Measurements from ENCODE around the gene SMAP1. TPM values are rescaled to one million over a fixed set of nuclear protein-coding genes. Genes with fewer than 3 reads are reported as not detected.
A peak's percentile ranks its signal among the peaks of the same experiment; 100 is the strongest.

The SMAP1 gene
- total RNA-seq, 4 donors from 2014 or later, result 24.1 to 35.5 (median 30.9) TPM

DNA sequence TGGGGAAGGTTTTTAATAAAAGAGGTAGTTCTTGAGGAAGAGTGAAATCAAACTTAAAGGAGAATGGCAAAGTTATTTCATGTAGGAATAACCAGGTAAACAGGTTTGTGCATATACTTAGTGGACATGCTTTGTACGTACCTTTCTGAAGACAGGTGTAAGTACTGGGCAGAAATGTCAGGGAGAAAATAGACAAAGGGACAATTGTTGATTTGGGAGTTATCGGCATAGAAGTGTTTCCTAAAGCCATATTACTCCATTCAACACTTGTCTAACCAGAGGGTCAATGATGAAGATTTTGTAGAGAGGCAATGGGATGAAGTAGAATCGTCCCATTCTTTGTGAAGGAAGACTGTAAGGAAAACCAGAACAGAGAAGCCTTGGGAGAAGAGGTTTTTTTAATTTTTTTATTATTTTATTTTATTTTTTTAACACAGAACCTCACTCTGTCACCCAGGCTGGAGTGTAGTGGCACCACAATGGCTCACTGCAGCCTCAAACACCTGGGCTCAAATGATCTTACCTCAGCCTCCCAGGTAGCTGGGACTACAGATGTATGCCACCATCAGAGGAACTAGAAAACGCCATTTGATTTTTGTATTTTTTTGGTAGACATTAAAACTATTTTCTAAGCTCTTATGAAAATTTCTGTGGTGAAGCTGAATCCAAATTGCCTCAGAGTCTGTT is 18.0 kb downstream of the SMAP1 start:
- Histone ChIP-seq H3K27me3 (no peaks in the 10 kb centered on the region), H3K36me3 (no peaks in the 10 kb centered on the region), H3K9me3 (no peaks in the 10 kb centered on the region), H3K27ac (no peak overlapping the region), H3K4me1 (peaks cover 0 to 26% (median 9%) of the 10 kb centered on the region in 3 donors), H3K4me3 (no peak overlapping the region)
- WGBS, 2 donors (ENCODE audit: low coverage in 1 of 2), result 74 to 85% methylated on average over 4 of the region's 4 CpGs
- TF ChIP-seq POLR2AphosphoS5 (IDR thresholded peaks at IDR 0.05) (no peak), EP300 (IDR thresholded peaks at IDR 0.05) (no peak), POLR2A (IDR thresholded peaks at IDR 0.05) (no peak)
- TF ChIP-seq, protein P1, sequence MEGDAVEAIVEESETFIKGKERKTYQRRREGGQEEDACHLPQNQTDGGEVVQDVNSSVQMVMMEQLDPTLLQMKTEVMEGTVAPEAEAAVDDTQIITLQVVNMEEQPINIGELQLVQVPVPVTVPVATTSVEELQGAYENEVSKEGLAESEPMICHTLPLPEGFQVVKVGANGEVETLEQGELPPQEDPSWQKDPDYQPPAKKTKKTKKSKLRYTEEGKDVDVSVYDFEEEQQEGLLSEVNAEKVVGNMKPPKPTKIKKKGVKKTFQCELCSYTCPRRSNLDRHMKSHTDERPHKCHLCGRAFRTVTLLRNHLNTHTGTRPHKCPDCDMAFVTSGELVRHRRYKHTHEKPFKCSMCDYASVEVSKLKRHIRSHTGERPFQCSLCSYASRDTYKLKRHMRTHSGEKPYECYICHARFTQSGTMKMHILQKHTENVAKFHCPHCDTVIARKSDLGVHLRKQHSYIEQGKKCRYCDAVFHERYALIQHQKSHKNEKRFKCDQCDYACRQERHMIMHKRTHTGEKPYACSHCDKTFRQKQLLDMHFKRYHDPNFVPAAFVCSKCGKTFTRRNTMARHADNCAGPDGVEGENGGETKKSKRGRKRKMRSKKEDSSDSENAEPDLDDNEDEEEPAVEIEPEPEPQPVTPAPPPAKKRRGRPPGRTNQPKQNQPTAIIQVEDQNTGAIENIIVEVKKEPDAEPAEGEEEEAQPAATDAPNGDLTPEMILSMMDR (IDR thresholded peaks at IDR 0.05), result no peak
- ATAC-seq, result no peak

- no peak for TF ChIP-seq POLR2AphosphoS5 (IDR thresholded peaks at IDR 0.05)
- TF ChIP-seq, protein P1 (IDR thresholded peaks at IDR 0.05), result peak; percentile 52 to 82 (median 73)
- WGBS, 2 donors (ENCODE audit: low coverage in 1 of 2), result 10 to 12% methylated on average over 3 of the region's 3 CpGs
- no peaks in the 10 kb centered on the region for H3K36me3 ChIP-seq
- H3K27ac ChIP-seq, result no peak overlapping the region
- ATAC-seq, result no peak
- H3K9me3 ChIP-seq, result peaks cover 0 to 3% (median 0%) of the 10 kb centered on the region in 3 donors
- H3K4me1 ChIP-seq, result peaks cover 0 to 26% (median 9%) of the 10 kb centered on the region in 3 donors
- H3K4me3 ChIP-seq, result no peak overlapping the region
- no peaks in the 10 kb centered on the region for H3K27me3 ChIP-seq
These were observed 19.0 kb downstream of the SMAP1 start for GRCh38 chr6:70686548-70687133.

- TF ChIP-seq EP300 (IDR thresholded peaks at IDR 0.05), result no peak
- TF ChIP-seq, protein P1 (IDR thresholded peaks at IDR 0.05), result no peak
- TF ChIP-seq POLR2AphosphoS5 (IDR thresholded peaks at IDR 0.05), result no peak
- TF ChIP-seq POLR2A (IDR thresholded peaks at IDR 0.05), result no peak
These were observed 26.2 kb downstream of the SMAP1 start for GRCh38 chr6:70693887-70694286.

GRCh38 chr6:70694371-70694770 is 26.7 kb downstream of the SMAP1 start:
- no peak for ATAC-seq
- WGBS, 2 donors (ENCODE audit: low coverage in 1 of 2), result 67 to 100% methylated on average over 1 of the region's 1 CpG
- Histone ChIP-seq H3K27me3 (no peaks in the 10 kb centered on the region), H3K9me3 (peaks cover 0 to 3% (median 0%) of the 10 kb centered on the region in 3 donors), H3K4me1 (peaks cover 0 to 5% (median 0%) of the 10 kb centered on the region in 3 donors), H3K27ac (no peak overlapping the region), H3K36me3 (peaks cover 0 to 1% of the 10 kb centered on the region in 2 donors), H3K4me3 (no peak overlapping the region)
- TF ChIP-seq, protein P1 (IDR thresholded peaks at IDR 0.05), result no peak
- no peak for TF ChIP-seq POLR2AphosphoS5 (IDR thresholded peaks at IDR 0.05)
- TF ChIP-seq POLR2A (IDR thresholded peaks at IDR 0.05), result no peak
- TF ChIP-seq EP300 (IDR thresholded peaks at IDR 0.05), result no peak

More at GRCh38 chr6:70693887-70694286, 26.2 kb downstream of the SMAP1 start:
- no peak for ATAC-seq
- Histone ChIP-seq H3K9me3 (peaks cover 0 to 3% (median 0%) of the 10 kb centered on the region in 3 donors), H3K27ac (no peak overlapping the region), H3K4me3 (no peak overlapping the region), H3K36me3 (no peaks in the 10 kb centered on the region), H3K4me1 (peaks cover 0 to 5% (median 0%) of the 10 kb centered on the region in 3 donors), H3K27me3 (no peaks in the 10 kb centered on the region)
- 80 to 81% methylated on average over 1 of the region's 1 CpG for WGBS, 2 donors (ENCODE audit: low coverage in 1 of 2)

Data from gastroesophageal sphincter (tissue), 4 donors.